Gastrocnemius medialis (tissue), 4 donors: ENCODE results near the gene APAF1.

Source experiments
- POLR2A ChIP-seq, 2 donors: fragments of 450-650 bp; IDR thresholded peaks; one replicate each; pipeline ENCODE4 v1.6.1; 2017; ENCODE audit warnings: antibody characterized with exemption in 2 of 2, mild to moderate bottlenecking in 2 of 2, moderate library complexity in 2 of 2
- TF ChIP-seq, protein P1 (sequence below), 5 experiments: fragments of 450-650 bp in 3 of 5; fragments of 200-600 bp in 2 of 5; sonication (generic) in 2 of 5; IDR thresholded peaks in 4 of 5; conservative IDR thresholded peaks in 1 of 5; 1 replicate in 4 of 5; 2 replicates in 1 of 5; pipeline ENCODE4 v1.5.1; 2016 to 2019; ENCODE audit warnings: antibody characterized with exemption in 5 of 5, mild to moderate bottlenecking in 3 of 5, moderate library complexity in 3 of 5

DNA sequence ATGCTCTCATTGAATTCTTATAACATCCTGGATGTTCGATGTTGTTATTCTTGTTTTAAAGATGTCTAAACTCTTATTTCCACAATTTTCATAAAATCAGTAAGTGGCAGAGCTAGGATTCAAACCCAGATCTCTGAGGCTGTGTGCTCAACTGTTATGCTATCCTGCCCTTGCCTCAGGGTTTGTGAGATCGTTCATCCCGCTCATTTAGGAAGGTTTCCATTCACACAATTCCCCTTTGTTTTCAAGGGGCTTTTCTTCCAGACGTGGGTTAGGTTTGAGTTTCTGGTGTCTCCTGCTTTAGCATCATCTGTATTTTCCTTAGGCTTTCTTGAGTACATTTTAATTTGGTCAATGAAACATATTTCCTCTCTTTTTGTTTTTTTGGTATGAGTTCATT, 69.3 kb downstream of the APAF1 start:
- TF ChIP-seq POLR2A (IDR thresholded peaks at IDR 0.05) = no peak
- TF ChIP-seq, protein P1, sequence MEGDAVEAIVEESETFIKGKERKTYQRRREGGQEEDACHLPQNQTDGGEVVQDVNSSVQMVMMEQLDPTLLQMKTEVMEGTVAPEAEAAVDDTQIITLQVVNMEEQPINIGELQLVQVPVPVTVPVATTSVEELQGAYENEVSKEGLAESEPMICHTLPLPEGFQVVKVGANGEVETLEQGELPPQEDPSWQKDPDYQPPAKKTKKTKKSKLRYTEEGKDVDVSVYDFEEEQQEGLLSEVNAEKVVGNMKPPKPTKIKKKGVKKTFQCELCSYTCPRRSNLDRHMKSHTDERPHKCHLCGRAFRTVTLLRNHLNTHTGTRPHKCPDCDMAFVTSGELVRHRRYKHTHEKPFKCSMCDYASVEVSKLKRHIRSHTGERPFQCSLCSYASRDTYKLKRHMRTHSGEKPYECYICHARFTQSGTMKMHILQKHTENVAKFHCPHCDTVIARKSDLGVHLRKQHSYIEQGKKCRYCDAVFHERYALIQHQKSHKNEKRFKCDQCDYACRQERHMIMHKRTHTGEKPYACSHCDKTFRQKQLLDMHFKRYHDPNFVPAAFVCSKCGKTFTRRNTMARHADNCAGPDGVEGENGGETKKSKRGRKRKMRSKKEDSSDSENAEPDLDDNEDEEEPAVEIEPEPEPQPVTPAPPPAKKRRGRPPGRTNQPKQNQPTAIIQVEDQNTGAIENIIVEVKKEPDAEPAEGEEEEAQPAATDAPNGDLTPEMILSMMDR (IDR thresholded peaks at IDR 0.05 in 4 of 5, conservative IDR thresholded peaks at IDR 0.05 in 1 of 5) = no peak
